Measurements from ENCODE around the gene PERM1. TPM values are rescaled to one million over a fixed set of nuclear protein-coding genes. Genes with fewer than 3 reads are reported as not detected.

PERM1 gene
- total and polyA plus RNA-seq, 4 donors, result under 0.01 to 0.06 TPM; not detected in 2

GRCh38 chr1:938088-938683 is 43.7 kb downstream of the PERM1 start:
- peaks cover 16 to 46% (median 23%) of the 10 kb centered on the region in 4 donors for H3K4me1 ChIP-seq (ENCODE audit: control insufficient read depth in 4 of 4, insufficient read depth in 4 of 4, low read length in 3 of 4)
- peaks cover 0 to 4% (median 1%) of the 10 kb centered on the region in 4 donors for H3K27me3 ChIP-seq (ENCODE audit: control insufficient read depth in 4 of 4, insufficient read depth in 4 of 4, low read length in 3 of 4)
- no peaks in the 10 kb centered on the region for H3K36me3 ChIP-seq (ENCODE audit: control insufficient read depth in 4 of 4, insufficient read depth in 3 of 4, low read depth in 1 of 4, low read length in 3 of 4)
- no peak for TF ChIP-seq HNF4G (IDR thresholded peaks at IDR 0.05)
- TF ChIP-seq ZBTB33 (IDR thresholded peaks at IDR 0.05), result no peak
- no peak for TF ChIP-seq FOXA1 (IDR thresholded peaks at IDR 0.05)
- no peak for TF ChIP-seq HNF4A (conservative IDR thresholded peaks at IDR 0.05)
- TF ChIP-seq RAD21 (IDR thresholded peaks at IDR 0.05), result peak; percentile 71 to 79
- TF ChIP-seq TAF1 (conservative IDR thresholded peaks at IDR 0.05), result no peak
- TF ChIP-seq CTCF (IDR thresholded peaks at IDR 0.05; ENCODE audit: low read depth, low read length, missing input control), result peak; percentile 56
- no peak for TF ChIP-seq NR2F2 (IDR thresholded peaks at IDR 0.05)
- TF ChIP-seq RXRA (IDR thresholded peaks at IDR 0.05), result no peak
- no peaks in the 10 kb centered on the region for H3K9me3 ChIP-seq (ENCODE audit: control insufficient read depth in 4 of 4, low read length in 3 of 4)
- H3K9ac ChIP-seq (ENCODE audit: low read depth in 1 of 2, low read length in 2 of 2), result no peak overlapping the region
- H3K4me3 ChIP-seq (ENCODE audit: low read depth in 1 of 3, low read length in 3 of 3), result no peak overlapping the region
- no peak overlapping the region for H3K27ac ChIP-seq (ENCODE audit: low read depth in 1 of 2, low read length in 2 of 2)
- 62% methylated on average over 15 of the region's 15 CpGs for WGBS
- DNase-seq (ENCODE audit: low spot score), result no peak

GRCh38 chr1:937521-937920 is 44.4 kb downstream of the PERM1 start:
- no peaks in the 10 kb centered on the region for H3K36me3 ChIP-seq (ENCODE audit: control insufficient read depth in 4 of 4, insufficient read depth in 3 of 4, low read depth in 1 of 4, low read length in 3 of 4)
- H3K4me3 ChIP-seq (ENCODE audit: low read depth in 1 of 3, low read length in 3 of 3), result no peak overlapping the region
- WGBS, result 81% methylated on average over 16 of the region's 16 CpGs
- no peak overlapping the region for H3K27ac ChIP-seq (ENCODE audit: low read depth in 1 of 2, low read length in 2 of 2)
- H3K27me3 ChIP-seq (ENCODE audit: control insufficient read depth in 4 of 4, insufficient read depth in 4 of 4, low read length in 3 of 4), result peaks cover 0 to 4% (median 1%) of the 10 kb centered on the region in 4 donors
- no peak for TF ChIP-seq EGR1 (IDR thresholded peaks at IDR 0.05; ENCODE audit: low read depth in 2 of 2)
- TF ChIP-seq HNF4G (IDR thresholded peaks at IDR 0.05), result no peak
- no peak for TF ChIP-seq GABPA (IDR thresholded peaks at IDR 0.05 in 1 of 2, conservative IDR thresholded peaks at IDR 0.05 in 1 of 2)
- TF ChIP-seq NR2F2 (IDR thresholded peaks at IDR 0.05), result no peak
- no peak for TF ChIP-seq ZBTB33 (IDR thresholded peaks at IDR 0.05)
- no peak for TF ChIP-seq FOXA2 (IDR thresholded peaks at IDR 0.05)
- no peak for TF ChIP-seq SP1 (IDR thresholded peaks at IDR 0.05)
- no peak for TF ChIP-seq MAX (IDR thresholded peaks at IDR 0.05)
- TF ChIP-seq ATF3 (IDR thresholded peaks at IDR 0.05), result no peak
- no peak for TF ChIP-seq TAF1 (conservative IDR thresholded peaks at IDR 0.05)
- TF ChIP-seq RAD21 (IDR thresholded peaks at IDR 0.05), result no peak
- no peak for DNase-seq (ENCODE audit: low spot score)
- no peaks in the 10 kb centered on the region for H3K9me3 ChIP-seq (ENCODE audit: control insufficient read depth in 4 of 4, low read length in 3 of 4)
- H3K4me1 ChIP-seq (ENCODE audit: control insufficient read depth in 4 of 4, insufficient read depth in 4 of 4, low read length in 3 of 4), result peaks cover 16 to 42% (median 20%) of the 10 kb centered on the region in 4 donors
- no peak overlapping the region for H3K9ac ChIP-seq (ENCODE audit: low read depth in 1 of 2, low read length in 2 of 2)

Measured in liver (tissue), 9 donors.